Esophagus muscularis mucosa (tissue), 4 donors: ENCODE measurements around the gene MOGAT1. TPM values are rescaled to one million over a fixed set of nuclear protein-coding genes. Genes with fewer than 3 reads are reported as not detected.

Source experiments
- DNase-seq: peaks from one replicate; pipeline ENCODE4 v3.0.0-alpha.2; 2017; ENCODE audit errors: extremely low spot score
- H3K27ac ChIP-seq, 4 donors: fragments of 200-600 bp; sonication (generic); replicated peaks in 1 of 4; 1 replicate in 3 of 4; 2 replicates in 1 of 4; pipeline ENCODE4 v1.5.1; 2016 to 2019; ENCODE audit warnings: mild to moderate bottlenecking in 1 of 4
- H3K27me3 ChIP-seq, 4 donors: fragments of 200-600 bp; sonication (generic); one replicate each; pipeline versions ENCODE4 v1.5.1 to v1.6.0; 2016 to 2019
- H3K36me3 ChIP-seq, 4 donors: fragments of 200-600 bp; sonication (generic); one replicate each; pipeline ENCODE4 v1.5.1; 2016 to 2019
- H3K4me1 ChIP-seq, 4 donors: fragments of 200-600 bp; sonication (generic); one replicate each; pipeline ENCODE4 v1.5.1; 2016 to 2019
- H3K4me3 ChIP-seq, 4 donors: fragments of 200-600 bp; sonication (generic); 1 replicate in 2 of 4; 2 replicates in 2 of 4; pipeline ENCODE4 v1.5.1; 2016 to 2019; ENCODE audit warnings: mild to moderate bottlenecking in 4 of 4, moderate library complexity in 1 of 4
- H3K9me3 ChIP-seq, 4 donors: fragments of 200-600 bp; sonication (generic); 1 replicate in 3 of 4; 2 replicates in 1 of 4; pipeline ENCODE4 v1.5.1; 2016 to 2019
- CTCF ChIP-seq, 3 experiments: fragments of 200-600 bp in 2 of 3; fragments of 450-650 bp in 1 of 3; sonication (generic) in 2 of 3; IDR thresholded peaks; one replicate each; pipeline ENCODE4 v1.5.1; 2017 to 2019; ENCODE audit warnings: antibody characterized with exemption in 3 of 3, mild to moderate bottlenecking in 2 of 3, moderate library complexity in 1 of 3
- EP300 ChIP-seq: sonication (generic); formaldehyde crosslinking; IDR thresholded peaks from one replicate; pipeline ENCODE4 v1.6.1; 2017; ENCODE audit warnings: antibody characterized with exemption
- POLR2A ChIP-seq: fragments of 450-650 bp; IDR thresholded peaks from one replicate; pipeline ENCODE4 v1.6.1; 2017; ENCODE audit warnings: antibody characterized with exemption, moderate library complexity, mild to moderate bottlenecking, low read depth
- POLR2AphosphoS5 ChIP-seq, 2 donors: sonication (generic); formaldehyde crosslinking; IDR thresholded peaks; one replicate each; pipeline ENCODE4 v1.6.1; 2017; ENCODE audit warnings: antibody characterized with exemption in 2 of 2
- WGBS: methylation state at CpG from one replicate; pipeline ENCODE4 v1.1.5; 2018; 5-methylcytosine and 5-hydroxymethylcytosine counted together
- intact Hi-C: fragments of 100-400 bp; cut with DNase I; formaldehyde crosslinking; loops from one replicate; pipeline ENCODE4 v1.15.1; 2023
- total RNA-seq, 4 donors: library from RNA; depleted of rRNA; stranded (reverse); fragments of >200 nt; gene quantifications; one replicate each; pipeline versions ENCODE4 v1.1.0 to v1.2.1, GENCODE V29; 2016

The MOGAT1 gene
- total RNA-seq, 4 donors from 2014 or later: not detected

- H3K4me3 ChIP-seq: no peak overlapping the region
- WGBS: 40% methylated on average over 4 of the region's 4 CpGs
- intact Hi-C loops: no loop called here
- H3K9me3 ChIP-seq: no peaks in the 10 kb centered on the region
- no peak for DNase-seq
- H3K27ac ChIP-seq: peak overlapping the region in 2 of 4 donors; percentile 6 to 22
- H3K27me3 ChIP-seq: no peaks in the 10 kb centered on the region
- TF ChIP-seq POLR2A: no peak
- TF ChIP-seq POLR2AphosphoS5 (IDR thresholded peaks at IDR 0.05): no peak
- no peak for TF ChIP-seq EP300
- no peak for TF ChIP-seq CTCF (IDR thresholded peaks at IDR 0.05)
- peaks cover 3 to 46% (median 41%) of the 10 kb centered on the region in 4 donors for H3K4me1 ChIP-seq
- H3K36me3 ChIP-seq: no peaks in the 10 kb centered on the region
Observed at GRCh38 chr2:222732489-222733178, 61.2 kb downstream of the MOGAT1 start.

DNA sequence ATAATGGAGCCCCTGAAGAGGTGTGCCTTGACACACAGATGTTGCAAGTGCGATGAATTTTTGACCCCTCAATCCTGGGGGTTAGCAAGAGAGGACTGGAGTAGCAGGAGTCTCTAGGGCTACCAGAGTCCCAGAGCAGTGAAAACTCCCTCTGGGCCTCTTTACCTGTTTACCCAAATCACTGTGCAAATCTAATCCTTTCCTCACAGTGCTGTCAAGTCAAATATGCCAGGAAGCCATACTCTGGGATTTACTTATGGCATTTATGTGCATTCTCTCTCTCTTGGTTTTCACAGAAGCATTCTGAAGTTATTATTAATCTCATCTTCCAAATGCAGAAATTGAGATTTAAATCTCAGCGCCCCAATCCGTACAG lies 62.0 kb downstream of the MOGAT1 start:
- Histone ChIP-seq H3K4me1 (peaks cover 3 to 46% (median 41%) of the 10 kb centered on the region in 4 donors), H3K36me3 (no peaks in the 10 kb centered on the region), H3K4me3 (no peak overlapping the region), H3K27ac (no peak overlapping the region), H3K9me3 (no peaks in the 10 kb centered on the region), H3K27me3 (no peaks in the 10 kb centered on the region)
- WGBS: 78% methylated on average over 3 of the region's 3 CpGs
- TF ChIP-seq CTCF (IDR thresholded peaks at IDR 0.05): no peak
- no peak for TF ChIP-seq POLR2A
- TF ChIP-seq POLR2AphosphoS5 (IDR thresholded peaks at IDR 0.05): no peak
- no peak for TF ChIP-seq EP300
- no peak for DNase-seq
- intact Hi-C loops: no loop called here

GRCh38 chr2:222733846-222734702 lies 62.6 kb downstream of the MOGAT1 start:
- TF ChIP-seq POLR2AphosphoS5 (IDR thresholded peaks at IDR 0.05) (no peak), CTCF (IDR thresholded peaks at IDR 0.05) (no peak), POLR2A (no peak), EP300 (no peak)
- H3K27me3 ChIP-seq: no peaks in the 10 kb centered on the region
- H3K27ac ChIP-seq: peak overlapping the region in 1 of 4 donors; percentile 2
- H3K9me3 ChIP-seq: no peaks in the 10 kb centered on the region
- DNase-seq: no peak
- peaks cover 3 to 46% (median 41%) of the 10 kb centered on the region in 4 donors for H3K4me1 ChIP-seq
- H3K4me3 ChIP-seq: no peak overlapping the region
- intact Hi-C loops: no loop called here
- H3K36me3 ChIP-seq: no peaks in the 10 kb centered on the region
- 71% methylated on average over 9 of the region's 10 CpGs for WGBS

DNA sequence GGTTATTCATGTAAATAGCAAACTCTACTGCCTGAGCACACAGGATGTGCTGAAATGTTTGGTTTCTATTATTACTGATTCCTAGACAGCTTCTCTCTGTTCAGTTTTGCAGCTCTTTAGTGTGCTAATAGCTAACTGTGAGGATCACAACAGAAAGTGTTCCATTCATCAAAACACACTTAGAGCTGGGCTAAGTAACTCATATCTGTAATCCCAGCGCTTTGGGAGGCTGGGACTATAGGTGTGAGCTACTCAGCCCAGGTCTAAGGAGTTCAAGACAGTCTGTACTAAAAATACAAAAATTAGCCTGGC lies 63.2 kb downstream of the MOGAT1 start:
- WGBS: 80% methylated on average over 1 of the region's 1 CpG
- no peak for DNase-seq
- H3K27ac ChIP-seq: no peak overlapping the region
- no peaks in the 10 kb centered on the region for H3K27me3 ChIP-seq
- no peak overlapping the region for H3K4me3 ChIP-seq
- H3K36me3 ChIP-seq: no peaks in the 10 kb centered on the region
- no peak for TF ChIP-seq CTCF (IDR thresholded peaks at IDR 0.05)
- no peak for TF ChIP-seq POLR2AphosphoS5 (IDR thresholded peaks at IDR 0.05)
- no peak for TF ChIP-seq EP300
- TF ChIP-seq POLR2A: no peak
- H3K9me3 ChIP-seq: no peaks in the 10 kb centered on the region
- intact Hi-C loops: no loop called here
- peaks cover 3 to 46% (median 41%) of the 10 kb centered on the region in 4 donors for H3K4me1 ChIP-seq
